K562 (cell line): Measurements from ENCODE around the gene CHD2. TPM values are rescaled to one million over a fixed set of nuclear protein-coding genes. Genes with fewer than 3 reads are reported as not detected.

Experiments used
- ATF7 ChIP-seq: fragments of 450-650 bp; IDR thresholded peaks from 2 replicates; pipeline ENCODE4 v1.7.1; 2014; ENCODE audit warnings: mild to moderate bottlenecking, moderate library complexity
- C11orf30 ChIP-seq: fragments of 450-650 bp; IDR thresholded peaks from 2 replicates; pipeline ENCODE4 v1.6.1; 2016; ENCODE audit warnings: low read depth, mild to moderate bottlenecking
- CEBPB ChIP-seq: fragments of 450-650 bp; IDR thresholded peaks from 2 replicates; pipeline ENCODE4 v1.6.1; 2016; ENCODE audit warnings: missing genetic modification characterization, missing compliant biosample characterization
- ELF4 ChIP-seq: fragments of 450-650 bp; formaldehyde crosslinking; IDR thresholded peaks from 2 replicates; pipeline ENCODE4 v1.4.0; 2022; ENCODE audit warnings: missing genetic modification characterization
- JUND ChIP-seq, 2 experiments: IDR thresholded peaks; 2 replicates in 1 of 2; 3 replicates in 1 of 2; pipeline ENCODE4 v1.6.1; 2011; ENCODE audit warnings: borderline replicate concordance in 2 of 2, low read depth in 2 of 2, low read length in 2 of 2, improper control_type of control experiment in 1 of 2, missing biosample characterization in 1 of 2, missing genetic modification characterization in 1 of 2, missing genetic modification reagents in 1 of 2
- KLF13 ChIP-seq: fragments of 450-650 bp; IDR thresholded peaks from 2 replicates; pipeline ENCODE4 v1.6.1; 2016; ENCODE audit warnings: missing genetic modification characterization, low read depth, mild to moderate bottlenecking, missing compliant biosample characterization, moderate library complexity, borderline replicate concordance
- SUPT5H ChIP-seq: fragments of 450-650 bp; IDR thresholded peaks from 2 replicates; pipeline ENCODE4 v1.6.1; 2016
- TBP ChIP-seq: optimal IDR thresholded peaks from 2 replicates; pipeline ENCODE3; 2011; ENCODE audit warnings: low read depth, low read length, improper control_type of control experiment
- TEAD1 ChIP-seq, 2 experiments: fragments of 450-650 bp in 1 of 2; sonication (generic) in 1 of 2; formaldehyde crosslinking; IDR thresholded peaks; 2 replicates each; pipeline versions ENCODE4 v1.4.0 to v1.8.0; 2020 to 2022; ENCODE audit warnings: mild to moderate bottlenecking in 2 of 2, missing genetic modification reagents in 1 of 2
- ZBED1 ChIP-seq: IDR thresholded peaks from 2 replicates; pipeline ENCODE4 v1.6.1; 2014
- polyA plus RNA-seq, 8 experiments: library from polyadenylated mRNA; depleted of rRNA in 4 of 8; stranded (reverse) in 5 of 8; unstranded in 3 of 8; fragments of >200 nt; fragmentation: Nextera tagmentation in 2 of 8; fragmentation: Illumina TruSeq in 1 of 8; extraction: Ambion mirVana in 2 of 8; extraction: Trizol in 1 of 8; gene quantifications; 2 replicates each; pipeline versions ENCODE4 v1.2.1 to v1.2.3, GENCODE V29; 2011 to 2014; ENCODE audit warnings: inconsistent platforms in 1 of 8, missing spikeins in 1 of 8
- total RNA-seq, 7 experiments: library from RNA; depleted of rRNA in 6 of 7; stranded (reverse); fragments of >200 nt in 6 of 7; fragmentation: Illumina TruSeq in 2 of 7; extraction: Trizol in 2 of 7; gene quantifications; 2 replicates each; pipeline versions ENCODE4 v1.2.1 to v1.2.3, GENCODE V29; 2011 to 2021; ENCODE audit warnings: low replicate concordance in 1 of 7
- TF ChIP-seq, protein P1 (sequence below): IDR thresholded peaks from 2 replicates; pipeline ENCODE4 v1.6.1; 2011; ENCODE audit warnings: borderline replicate concordance, low read depth, mild to moderate bottlenecking, moderate library complexity, low read length; ENCODE audit not compliant: insufficient read depth, poor library complexity, severe bottlenecking
- TF ChIP-seq, protein P2 (sequence below), 3 experiments: fragments of 200-800 bp in 1 of 3; fragments of 250-450 bp in 1 of 3; fragments of 450-650 bp in 1 of 3; sonication (Bioruptor Pico) in 1 of 3; sonication (Bioruptor generic) in 1 of 3; formaldehyde crosslinking in 1 of 3; IDR thresholded peaks; 2 replicates each; pipeline versions ENCODE4 v1.6.1 to v1.8.0; 2016 to 2022; ENCODE audit warnings: mild to moderate bottlenecking in 2 of 3, missing genetic modification characterization in 2 of 3, missing compliant biosample characterization in 1 of 3, moderate library complexity in 1 of 3
- TF ChIP-seq, protein P3 (sequence below): fragments of 250-450 bp; sonication (Bioruptor Pico); IDR thresholded peaks from 2 replicates; pipeline ENCODE4 v1.9.0; 2021; ENCODE audit warnings: mild to moderate bottlenecking
- TF ChIP-seq, protein P4 (sequence below): fragments of 450-650 bp; IDR thresholded peaks from 2 replicates; pipeline ENCODE4 v1.6.1; 2017; ENCODE audit warnings: antibody characterized with exemption
- TF ChIP-seq, protein P5 (sequence below), 3 experiments: IDR thresholded peaks in 2 of 3; conservative IDR thresholded peaks in 1 of 3; 2 replicates each; pipeline ENCODE4 v1.5.1; 2011 to 2012; ENCODE audit warnings: low read length in 3 of 3, mild to moderate bottlenecking in 3 of 3, control low read depth in 2 of 3, improper control_type of control experiment in 1 of 3, inconsistent platforms in 1 of 3, low read depth in 1 of 3, mixed read lengths in 1 of 3, moderate library complexity in 1 of 3; ENCODE audit not compliant: insufficient read depth in 2 of 3

The CHD2 gene
- total and polyA plus RNA-seq, 9 of the 15 experiments (the other 6 are each of a cell fraction or from before 2014, with no cell fraction given), result 38.9 to 70.8 (median 56.2) TPM

DNA sequence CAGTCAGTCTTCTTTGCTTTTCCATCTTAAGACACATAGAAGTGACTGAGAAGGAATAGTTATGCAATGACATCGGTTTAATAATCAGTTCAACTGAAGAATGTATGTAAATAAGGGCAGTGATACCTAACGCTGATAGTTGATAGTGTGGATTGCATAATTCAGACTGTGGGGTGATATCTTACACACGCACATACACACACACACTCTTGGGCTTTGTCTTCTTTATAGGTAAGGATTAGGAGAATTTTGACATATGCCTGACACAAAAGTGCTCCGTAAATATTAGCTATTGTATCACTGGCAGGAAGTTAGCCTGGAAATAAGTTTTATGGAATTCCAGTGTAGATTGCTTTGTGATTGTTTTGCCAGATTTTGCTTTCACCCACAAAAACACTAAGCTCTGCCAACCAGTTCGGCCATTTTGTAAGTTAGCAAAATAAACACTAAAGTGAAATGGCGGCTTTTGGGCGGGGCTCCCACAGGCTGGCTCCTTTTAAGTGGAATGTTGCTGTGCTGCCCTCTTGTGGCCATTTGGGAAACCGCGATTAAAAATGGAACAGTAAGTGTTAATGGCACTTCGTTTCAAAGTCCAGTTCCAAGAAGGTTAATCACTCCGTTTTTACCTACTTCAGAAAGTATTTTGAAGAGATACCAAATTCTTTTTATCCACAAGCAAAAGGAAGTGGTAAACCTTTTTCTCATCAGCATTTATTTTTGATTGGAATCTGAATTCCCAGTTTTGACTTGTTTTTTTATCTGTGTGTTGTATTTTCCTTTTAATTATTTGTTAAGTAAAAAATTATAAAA lies 17.7 kb downstream of the CHD2 start (continued):
- TF ChIP-seq, protein P1, sequence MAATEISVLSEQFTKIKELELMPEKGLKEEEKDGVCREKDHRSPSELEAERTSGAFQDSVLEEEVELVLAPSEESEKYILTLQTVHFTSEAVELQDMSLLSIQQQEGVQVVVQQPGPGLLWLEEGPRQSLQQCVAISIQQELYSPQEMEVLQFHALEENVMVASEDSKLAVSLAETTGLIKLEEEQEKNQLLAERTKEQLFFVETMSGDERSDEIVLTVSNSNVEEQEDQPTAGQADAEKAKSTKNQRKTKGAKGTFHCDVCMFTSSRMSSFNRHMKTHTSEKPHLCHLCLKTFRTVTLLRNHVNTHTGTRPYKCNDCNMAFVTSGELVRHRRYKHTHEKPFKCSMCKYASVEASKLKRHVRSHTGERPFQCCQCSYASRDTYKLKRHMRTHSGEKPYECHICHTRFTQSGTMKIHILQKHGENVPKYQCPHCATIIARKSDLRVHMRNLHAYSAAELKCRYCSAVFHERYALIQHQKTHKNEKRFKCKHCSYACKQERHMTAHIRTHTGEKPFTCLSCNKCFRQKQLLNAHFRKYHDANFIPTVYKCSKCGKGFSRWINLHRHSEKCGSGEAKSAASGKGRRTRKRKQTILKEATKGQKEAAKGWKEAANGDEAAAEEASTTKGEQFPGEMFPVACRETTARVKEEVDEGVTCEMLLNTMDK, result peak; percentile 92
- no peak for TF ChIP-seq JUND (IDR thresholded peaks at IDR 0.05; ENCODE audit: borderline replicate concordance, low read depth, low read length)
- peak; percentile 63; the same call in 2 of the 3 replicates for TF ChIP-seq JUND (tag; IDR thresholded peaks at IDR 0.05; ENCODE audit: borderline replicate concordance, low read depth, low read length)
- TF ChIP-seq KLF13 (tag), result peak; percentile 84; the same call in 1 of the 2 replicates
- peak; percentile 96 for TF ChIP-seq CEBPB (tag)
- TF ChIP-seq ZBED1, result peak; percentile 59; the same call in 1 of the 2 replicates
- TF ChIP-seq TEAD1 (CRISPR knock-in tag; IDR thresholded peaks at IDR 0.05), result peak; percentile 85 to 89; a peak in 2 of 4 replicates
- TF ChIP-seq, protein P2, sequence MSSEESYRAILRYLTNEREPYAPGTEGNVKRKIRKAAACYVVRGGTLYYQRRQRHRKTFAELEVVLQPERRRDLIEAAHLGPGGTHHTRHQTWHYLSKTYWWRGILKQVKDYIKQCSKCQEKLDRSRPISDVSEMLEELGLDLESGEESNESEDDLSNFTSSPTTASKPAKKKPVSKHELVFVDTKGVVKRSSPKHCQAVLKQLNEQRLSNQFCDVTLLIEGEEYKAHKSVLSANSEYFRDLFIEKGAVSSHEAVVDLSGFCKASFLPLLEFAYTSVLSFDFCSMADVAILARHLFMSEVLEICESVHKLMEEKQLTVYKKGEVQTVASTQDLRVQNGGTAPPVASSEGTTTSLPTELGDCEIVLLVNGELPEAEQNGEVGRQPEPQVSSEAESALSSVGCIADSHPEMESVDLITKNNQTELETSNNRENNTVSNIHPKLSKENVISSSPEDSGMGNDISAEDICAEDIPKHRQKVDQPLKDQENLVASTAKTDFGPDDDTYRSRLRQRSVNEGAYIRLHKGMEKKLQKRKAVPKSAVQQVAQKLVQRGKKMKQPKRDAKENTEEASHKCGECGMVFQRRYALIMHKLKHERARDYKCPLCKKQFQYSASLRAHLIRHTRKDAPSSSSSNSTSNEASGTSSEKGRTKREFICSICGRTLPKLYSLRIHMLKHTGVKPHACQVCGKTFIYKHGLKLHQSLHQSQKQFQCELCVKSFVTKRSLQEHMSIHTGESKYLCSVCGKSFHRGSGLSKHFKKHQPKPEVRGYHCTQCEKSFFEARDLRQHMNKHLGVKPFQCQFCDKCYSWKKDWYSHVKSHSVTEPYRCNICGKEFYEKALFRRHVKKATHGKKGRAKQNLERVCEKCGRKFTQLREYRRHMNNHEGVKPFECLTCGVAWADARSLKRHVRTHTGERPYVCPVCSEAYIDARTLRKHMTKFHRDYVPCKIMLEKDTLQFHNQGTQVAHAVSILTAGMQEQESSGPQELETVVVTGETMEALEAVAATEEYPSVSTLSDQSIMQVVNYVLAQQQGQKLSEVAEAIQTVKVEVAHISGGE (CRISPR knock-in tag; IDR thresholded peaks at IDR 0.05), result peak in 1 of 3 experiments; percentile 78; a peak in 2 of 6 replicates
- TF ChIP-seq, protein P3, sequence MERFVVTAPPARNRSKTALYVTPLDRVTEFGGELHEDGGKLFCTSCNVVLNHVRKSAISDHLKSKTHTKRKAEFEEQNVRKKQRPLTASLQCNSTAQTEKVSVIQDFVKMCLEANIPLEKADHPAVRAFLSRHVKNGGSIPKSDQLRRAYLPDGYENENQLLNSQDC, result 0 out of 2 replicates have a peak, but pooled peaks have one; percentile 25
- TF ChIP-seq C11orf30, result peak; percentile 46
- no peak for TF ChIP-seq ELF4 (CRISPR knock-in tag)
- TF ChIP-seq TBP, result peak; percentile 44
- TF ChIP-seq, protein P4, sequence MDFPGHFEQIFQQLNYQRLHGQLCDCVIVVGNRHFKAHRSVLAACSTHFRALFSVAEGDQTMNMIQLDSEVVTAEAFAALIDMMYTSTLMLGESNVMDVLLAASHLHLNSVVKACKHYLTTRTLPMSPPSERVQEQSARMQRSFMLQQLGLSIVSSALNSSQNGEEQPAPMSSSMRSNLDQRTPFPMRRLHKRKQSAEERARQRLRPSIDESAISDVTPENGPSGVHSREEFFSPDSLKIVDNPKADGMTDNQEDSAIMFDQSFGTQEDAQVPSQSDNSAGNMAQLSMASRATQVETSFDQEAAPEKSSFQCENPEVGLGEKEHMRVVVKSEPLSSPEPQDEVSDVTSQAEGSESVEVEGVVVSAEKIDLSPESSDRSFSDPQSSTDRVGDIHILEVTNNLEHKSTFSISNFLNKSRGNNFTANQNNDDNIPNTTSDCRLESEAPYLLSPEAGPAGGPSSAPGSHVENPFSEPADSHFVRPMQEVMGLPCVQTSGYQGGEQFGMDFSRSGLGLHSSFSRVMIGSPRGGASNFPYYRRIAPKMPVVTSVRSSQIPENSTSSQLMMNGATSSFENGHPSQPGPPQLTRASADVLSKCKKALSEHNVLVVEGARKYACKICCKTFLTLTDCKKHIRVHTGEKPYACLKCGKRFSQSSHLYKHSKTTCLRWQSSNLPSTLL, result no peak
- TF ChIP-seq, protein P5, sequence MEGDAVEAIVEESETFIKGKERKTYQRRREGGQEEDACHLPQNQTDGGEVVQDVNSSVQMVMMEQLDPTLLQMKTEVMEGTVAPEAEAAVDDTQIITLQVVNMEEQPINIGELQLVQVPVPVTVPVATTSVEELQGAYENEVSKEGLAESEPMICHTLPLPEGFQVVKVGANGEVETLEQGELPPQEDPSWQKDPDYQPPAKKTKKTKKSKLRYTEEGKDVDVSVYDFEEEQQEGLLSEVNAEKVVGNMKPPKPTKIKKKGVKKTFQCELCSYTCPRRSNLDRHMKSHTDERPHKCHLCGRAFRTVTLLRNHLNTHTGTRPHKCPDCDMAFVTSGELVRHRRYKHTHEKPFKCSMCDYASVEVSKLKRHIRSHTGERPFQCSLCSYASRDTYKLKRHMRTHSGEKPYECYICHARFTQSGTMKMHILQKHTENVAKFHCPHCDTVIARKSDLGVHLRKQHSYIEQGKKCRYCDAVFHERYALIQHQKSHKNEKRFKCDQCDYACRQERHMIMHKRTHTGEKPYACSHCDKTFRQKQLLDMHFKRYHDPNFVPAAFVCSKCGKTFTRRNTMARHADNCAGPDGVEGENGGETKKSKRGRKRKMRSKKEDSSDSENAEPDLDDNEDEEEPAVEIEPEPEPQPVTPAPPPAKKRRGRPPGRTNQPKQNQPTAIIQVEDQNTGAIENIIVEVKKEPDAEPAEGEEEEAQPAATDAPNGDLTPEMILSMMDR (IDR thresholded peaks at IDR 0.05 in 2 of 3, conservative IDR thresholded peaks at IDR 0.05 in 1 of 3; ENCODE audit: insufficient read depth in 2 of 3, low read depth in 1 of 3, low read length in 3 of 3), result peak; percentile 76 to 94 (median 86)
- TF ChIP-seq SUPT5H, result no peak
- peak; percentile 58; the same call in 1 of the 2 replicates for TF ChIP-seq ATF7
